HG02588 (cell line): ENCODE results near the gene ETS1.

ENCODE experiments used
- ATAC-seq: cut with Tn5 transposase; IDR thresholded peaks from one replicate; pipeline ENCODE4 v1.9.1; 2021; ENCODE audit warnings: mild to moderate bottlenecking, moderate library complexity; ENCODE audit not compliant: unreplicated experiment

Gene ETS1, protein sequence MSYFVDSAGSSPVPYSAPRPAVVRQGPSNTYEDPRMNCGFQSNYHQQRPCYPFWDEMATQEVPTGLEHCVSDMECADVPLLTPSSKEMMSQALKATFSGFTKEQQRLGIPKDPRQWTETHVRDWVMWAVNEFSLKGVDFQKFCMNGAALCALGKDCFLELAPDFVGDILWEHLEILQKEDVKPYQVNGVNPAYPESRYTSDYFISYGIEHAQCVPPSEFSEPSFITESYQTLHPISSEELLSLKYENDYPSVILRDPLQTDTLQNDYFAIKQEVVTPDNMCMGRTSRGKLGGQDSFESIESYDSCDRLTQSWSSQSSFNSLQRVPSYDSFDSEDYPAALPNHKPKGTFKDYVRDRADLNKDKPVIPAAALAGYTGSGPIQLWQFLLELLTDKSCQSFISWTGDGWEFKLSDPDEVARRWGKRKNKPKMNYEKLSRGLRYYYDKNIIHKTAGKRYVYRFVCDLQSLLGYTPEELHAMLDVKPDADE

DNA sequence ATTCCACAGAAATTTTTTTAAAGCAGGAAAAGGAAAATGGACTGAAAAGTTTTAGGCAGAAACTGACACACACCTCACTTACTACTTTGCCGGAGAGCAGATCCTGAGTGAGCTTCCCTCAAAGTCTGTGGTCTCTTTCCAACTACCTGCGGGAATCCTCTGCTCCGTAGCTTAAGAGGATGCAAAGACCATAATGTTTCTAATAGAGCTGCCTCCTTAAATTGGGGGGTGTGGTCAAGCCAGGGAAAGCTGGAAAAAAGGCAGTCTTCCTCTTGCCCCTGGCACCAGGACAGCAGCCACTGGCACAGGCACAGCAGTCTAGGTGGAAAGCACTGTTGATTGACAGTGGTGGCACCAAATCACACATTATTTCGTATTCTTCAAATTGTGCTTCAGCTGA is at the start of gene ETS1:
Gene ETS1, minus strand, starts transcription at position 144 of the 400 bp plus-strand sequence. CDS start 14,428 bp downstream, outside the sequence.
- ATAC-seq: no peak

DNA sequence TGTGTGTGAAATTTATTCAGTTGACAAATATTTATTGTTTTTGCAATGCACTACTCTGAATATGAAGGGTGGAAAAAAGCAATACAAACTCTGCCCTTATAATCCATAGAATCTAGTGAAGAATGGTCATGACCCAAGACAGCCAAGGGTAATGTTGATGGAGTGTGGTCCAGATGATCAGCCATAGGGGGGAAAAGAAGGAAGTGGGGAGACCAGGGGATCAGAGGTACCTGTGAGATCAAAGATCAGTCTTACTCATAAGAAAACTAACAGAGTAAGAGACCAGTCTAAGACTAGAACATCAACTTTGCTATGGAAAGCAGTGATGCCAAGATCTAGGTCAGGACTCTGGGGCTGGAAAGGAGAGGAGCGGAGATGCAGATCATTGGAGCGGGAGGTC is 47.0 kb upstream of the ETS1 start:
- no peak for ATAC-seq

DNA sequence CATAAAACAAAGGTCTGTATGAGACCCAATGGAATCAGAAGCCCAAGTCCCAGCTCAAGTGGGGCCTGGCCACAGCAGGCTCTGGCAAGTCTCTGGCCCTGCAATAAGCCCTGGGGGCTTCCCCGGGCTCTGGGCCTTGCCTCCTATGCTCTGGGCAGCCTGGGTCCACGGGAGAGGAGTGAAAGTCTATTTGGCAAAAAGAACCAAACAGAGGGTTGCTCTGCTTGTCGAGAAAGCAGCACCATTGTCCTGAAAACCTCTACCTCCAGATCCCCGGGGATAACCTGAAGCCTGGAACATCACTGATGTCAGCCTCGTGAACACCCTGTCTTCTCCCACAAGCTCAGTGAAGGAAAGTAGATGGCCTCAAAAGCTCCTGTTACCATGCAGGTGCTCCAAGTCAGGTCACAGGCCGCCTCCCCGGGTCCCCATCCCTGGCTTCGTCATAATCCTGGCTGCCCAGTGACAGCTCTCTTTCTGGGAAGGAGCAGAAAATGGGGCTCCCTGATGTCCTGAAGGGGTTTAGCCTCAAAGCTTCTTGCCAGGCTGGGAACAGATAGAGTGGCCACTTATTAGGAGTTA is 46.1 kb upstream of the ETS1 start:
- no peak for ATAC-seq

DNA sequence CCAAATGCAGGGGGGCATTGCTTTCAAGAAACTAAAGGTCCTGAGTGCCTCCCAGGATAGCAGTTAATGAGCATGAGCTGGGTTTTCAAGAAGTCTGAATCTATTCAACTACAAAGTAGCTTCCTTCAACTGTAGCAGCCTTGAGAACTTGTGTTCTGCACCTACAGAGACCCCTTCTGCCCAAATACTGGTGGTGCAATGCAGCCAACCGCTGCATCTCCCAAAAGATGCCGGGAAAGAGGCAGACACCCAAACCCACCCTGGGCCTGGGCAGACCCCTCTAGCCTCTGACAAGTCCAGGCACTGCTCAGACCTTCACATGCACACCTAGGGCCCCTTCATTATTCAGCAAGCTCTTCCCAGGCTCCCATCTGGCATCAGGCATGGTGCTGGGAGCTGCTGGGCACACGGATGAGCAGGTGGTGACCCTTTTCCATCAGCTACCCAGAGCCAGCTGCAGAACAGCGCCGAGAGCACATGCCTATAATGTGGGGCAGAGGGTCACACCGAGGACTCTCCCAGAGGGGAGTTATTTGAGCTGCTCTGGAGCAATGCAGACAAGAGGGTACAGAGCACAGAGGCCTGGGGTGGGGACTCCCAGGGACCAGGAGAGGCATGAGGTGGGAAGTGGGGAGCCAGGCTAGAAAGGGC is 44.9 kb upstream of the ETS1 start:
- ATAC-seq: peak; percentile 28

DNA sequence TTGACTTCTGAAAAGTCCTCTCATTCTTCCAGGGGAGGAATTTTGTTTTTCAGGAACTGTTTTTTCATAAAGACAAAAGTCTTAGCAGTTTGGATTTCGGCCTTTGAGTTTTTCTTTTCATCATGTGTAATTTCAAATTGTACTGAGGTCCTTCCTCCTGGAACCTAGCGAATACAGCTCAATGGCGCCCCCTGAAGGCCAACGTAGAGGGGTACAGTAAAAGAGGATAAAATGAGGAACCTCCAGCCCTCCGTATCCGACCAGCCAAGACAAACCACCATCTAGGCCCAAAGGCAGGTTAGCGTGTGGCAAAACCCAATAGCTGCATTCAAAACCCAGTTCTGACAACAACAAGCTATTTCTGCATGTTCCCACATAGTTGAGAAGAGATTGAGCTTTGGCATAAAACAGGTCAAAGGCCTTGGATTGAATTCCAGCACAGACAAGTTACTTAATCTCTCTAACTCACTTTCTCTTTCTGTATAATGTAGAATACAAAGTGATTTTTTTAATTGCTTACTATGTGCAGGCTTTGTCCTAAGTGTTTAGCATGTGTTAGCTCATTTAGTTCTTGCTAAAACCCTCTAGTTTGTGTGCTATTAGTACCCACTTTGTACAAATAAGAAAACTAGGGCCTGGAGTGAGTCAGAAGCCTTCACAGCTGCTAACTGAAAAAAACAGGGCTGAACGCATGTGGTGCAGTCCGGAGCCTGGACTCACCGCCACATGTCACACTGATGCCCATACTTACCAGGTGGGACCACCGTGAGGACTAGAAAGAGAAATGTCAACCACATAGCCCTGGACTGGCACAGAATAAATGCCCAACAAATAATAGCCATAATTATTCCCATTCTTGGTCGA is 43.2 kb upstream of the ETS1 start:
- peak; percentile 37 for ATAC-seq

DNA sequence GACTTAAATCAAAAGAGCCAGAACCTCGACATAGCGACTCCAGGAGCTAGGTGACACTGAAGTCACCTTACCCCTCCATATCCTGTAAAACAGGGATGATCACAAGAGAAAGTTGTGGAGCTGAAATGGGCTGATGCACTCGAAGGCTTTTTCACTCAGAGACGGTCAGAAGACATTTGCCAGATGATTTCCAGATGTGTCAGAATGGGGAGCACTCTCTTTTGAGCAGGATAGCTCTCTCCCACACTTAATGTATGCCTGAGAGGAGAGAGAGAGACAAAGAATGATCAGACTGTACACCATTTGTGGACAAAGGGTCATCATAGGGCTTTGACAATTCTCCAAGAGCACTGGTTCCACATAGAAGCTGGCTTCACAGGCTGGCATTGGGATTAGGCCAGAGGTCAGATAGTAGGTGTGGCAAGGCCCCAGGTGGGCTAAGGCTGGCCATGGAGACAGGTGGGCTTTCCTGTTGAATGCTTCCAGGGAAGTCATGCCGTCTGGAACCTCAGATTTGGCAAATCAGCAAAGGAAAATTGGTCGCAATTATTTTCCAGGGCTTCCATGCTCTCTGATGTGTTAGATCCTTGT is 42.3 kb upstream of the ETS1 start:
- no peak for ATAC-seq

DNA sequence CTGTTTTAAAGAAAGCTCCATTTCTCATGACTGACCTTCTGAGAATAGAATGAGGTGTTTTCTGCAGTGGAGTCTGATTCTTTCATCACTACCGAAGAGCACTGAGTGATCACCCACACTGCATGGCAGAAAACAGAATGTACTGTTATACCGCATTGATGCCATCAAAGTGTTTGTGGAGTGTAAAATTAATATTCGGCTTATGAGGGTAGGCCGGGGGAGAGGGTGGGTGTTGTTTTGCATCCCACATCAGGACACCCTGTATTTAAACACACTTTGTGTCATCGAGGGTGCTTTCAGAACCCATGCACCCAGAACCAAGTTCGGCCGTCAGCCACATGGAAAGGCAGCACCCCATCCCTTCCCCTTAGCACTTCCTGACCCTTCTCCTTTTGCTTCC is 41.3 kb upstream of the ETS1 start:
- peak; percentile 35 for ATAC-seq

DNA sequence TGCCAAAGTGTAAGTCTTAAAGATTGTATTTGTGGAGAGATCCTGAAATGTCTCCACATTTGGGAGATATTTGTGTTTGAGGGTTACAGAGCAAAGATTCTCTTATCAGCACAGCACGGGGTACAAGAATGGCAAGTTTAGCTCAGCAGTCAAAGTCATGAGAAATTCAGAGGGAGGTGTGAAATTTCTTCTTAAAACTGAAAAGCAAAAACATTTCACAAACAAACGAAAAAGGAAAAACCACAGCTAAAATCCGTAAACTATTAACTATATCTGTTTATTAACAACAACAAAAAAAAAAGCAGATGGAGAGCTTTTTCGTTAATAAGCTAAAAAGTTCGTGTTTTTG is 40.9 kb upstream of the ETS1 start:
- ATAC-seq: peak; percentile 23

DNA sequence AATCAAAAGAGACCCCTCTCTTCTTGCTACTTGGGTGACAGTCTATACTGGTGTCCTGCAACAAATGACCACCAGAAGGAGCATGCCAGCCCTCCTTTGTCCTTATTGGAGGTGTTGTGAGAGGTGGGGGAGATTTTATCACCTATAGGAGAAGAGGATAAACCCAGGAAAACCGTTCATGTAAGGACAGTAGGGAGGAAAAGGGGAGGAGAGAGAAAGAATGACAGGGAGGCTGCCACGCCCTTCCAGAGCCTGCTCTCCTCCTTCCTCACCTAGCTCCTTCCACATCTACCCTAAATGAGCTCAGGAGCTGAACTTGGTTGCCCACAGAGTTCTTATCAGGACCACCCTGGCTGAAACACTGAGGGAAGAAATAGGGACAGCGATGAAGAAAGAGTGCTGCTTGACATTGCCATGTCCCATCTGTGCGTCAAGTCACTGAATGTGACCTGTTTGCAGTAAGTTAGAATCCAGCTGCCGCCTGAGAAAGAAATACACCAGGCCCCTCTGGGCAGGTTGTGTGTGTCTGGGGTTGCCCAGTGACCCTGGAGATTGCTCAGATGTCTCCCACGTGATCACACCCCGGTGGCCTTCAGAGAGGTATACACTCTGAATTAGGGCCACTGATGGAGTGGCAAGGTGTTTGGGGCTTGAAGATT is 40.4 kb upstream of the ETS1 start:
- ATAC-seq: peak; percentile 48

DNA sequence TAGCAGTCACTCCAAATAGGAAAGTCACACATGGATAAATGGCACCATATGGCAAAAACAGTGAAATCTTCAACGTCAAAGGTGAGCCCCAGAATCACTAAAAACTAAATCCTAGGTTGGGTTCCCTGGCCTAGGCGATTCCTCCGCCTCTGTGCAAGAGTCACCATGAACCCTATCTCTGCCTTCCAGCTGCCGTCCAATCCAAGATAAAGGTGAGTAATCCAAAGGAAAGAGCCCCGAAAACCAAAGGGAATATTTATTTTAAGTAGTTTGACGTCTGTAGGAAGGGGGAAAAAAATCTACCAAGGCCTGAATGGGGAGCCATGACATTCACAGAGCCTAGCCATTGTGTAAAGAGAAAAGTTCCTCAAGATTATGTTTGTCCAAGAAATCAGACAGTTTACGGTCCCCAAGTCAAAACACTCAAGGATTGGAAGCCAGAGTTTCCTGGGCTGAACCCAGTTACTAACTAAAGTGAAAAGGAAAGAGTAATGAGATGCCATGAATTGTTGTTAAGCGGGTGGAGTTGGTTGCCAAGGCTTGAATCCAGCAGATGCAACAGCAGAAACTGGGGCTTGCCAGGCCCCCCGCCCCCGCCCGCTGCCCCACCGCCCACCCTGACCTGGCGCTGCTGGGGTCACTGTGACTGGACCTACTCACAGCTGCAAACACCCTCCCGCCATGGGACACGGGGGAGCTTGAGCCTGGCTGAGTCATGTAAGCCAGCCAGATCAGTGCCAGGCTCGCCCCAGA is 39.7 kb upstream of the ETS1 start:
- no peak for ATAC-seq

DNA sequence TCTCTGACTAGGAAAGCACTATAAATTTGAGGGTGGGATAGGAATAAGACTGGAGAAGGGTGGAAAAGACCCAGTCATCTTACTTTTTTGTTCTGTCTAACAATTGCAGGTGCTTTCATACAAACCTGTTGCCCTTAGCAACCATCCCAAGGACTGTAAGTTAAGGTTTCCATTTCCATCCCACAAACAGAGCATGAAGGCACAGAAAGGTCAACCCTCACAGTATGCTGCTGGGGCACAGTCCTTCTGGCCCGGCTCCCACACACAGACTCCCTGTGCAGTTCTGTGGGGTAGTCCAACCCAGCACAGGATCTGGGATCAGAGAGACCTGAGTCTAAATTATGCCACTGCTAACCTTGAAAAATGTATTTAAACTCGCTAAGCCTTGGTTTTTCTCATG is 38.4 kb upstream of the ETS1 start:
- no peak for ATAC-seq

DNA sequence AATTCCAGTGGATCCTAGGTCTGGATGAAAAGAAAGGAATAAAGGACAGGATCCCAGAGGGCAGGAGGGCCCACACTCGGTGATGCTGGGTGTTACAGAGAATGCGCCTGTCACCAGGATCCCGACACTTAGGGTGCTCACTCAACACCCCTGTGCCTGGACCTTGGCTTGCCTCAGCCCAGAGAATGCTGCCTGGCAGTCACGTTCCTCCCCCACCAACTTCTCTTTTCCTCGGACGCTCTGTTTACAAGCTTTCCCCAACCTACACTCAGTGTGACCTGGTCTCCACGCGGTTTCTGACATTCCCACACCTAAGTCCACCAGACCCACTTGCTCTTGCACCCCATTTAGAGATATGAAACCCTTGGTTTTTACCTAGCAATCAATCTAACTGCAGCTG is 38.0 kb upstream of the ETS1 start:
- no peak for ATAC-seq

DNA sequence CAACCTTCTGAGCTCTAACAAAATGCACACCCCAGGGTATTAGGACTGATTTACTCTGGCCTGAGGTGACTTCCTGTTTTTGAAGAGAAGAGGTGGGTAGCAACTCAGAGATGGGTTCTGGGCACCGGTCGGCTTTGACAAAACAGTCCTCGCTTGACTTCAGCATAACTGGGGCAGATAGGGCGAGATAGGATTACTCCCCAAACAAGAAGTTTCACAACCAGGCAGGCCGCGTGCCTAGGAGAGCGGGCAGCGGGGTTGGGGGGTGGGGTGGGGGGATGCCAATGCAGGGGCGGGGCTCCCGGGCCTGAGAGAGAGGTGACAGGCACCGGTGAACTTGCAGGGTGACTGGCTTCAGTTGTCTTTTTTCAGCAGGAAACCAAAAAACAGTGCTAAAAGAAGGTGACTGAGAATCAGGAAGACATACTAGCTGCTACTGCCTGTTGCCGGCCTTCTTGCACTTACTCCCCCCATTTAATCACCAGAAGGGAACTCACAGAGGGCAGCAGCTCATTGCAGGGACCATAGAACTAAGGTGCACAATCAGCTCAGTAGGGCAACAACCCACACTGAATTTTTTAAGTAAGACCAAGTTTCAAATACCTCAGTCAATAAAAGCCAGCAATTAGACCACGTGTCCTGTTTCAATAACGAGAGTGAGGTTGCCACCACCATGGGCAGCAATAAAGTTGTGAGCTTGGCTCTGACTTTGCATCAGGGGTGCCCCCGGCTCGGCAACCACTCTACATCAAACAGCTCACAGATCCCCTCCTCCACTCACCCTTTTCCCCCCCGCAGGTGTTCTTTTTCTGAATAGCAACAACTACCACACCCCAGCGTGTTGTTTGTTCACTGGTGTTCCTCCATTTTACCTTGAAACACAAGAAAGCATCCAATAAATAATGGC is 37.2 kb upstream of the ETS1 start:
- ATAC-seq: peak; percentile 33

DNA sequence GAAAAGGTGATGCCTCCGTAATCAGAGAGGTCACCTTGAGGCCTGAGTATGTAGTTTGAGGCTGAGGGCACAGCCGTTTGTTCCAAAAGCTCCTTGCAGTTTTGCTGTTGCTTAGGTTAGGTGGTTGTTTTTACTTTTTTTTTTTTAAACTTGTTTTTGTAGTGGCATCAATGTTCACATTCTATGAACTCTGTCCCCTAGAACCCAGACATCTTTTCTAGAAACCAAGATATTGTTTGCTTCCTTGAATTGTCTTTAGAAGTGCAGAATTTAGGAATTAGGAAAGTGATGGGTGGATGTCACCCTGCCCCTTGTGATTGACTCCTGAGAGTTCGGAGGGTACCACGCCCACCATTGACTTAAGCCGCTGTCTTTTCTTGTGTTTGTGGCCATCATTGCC is 35.7 kb upstream of the ETS1 start:
- no peak for ATAC-seq

DNA sequence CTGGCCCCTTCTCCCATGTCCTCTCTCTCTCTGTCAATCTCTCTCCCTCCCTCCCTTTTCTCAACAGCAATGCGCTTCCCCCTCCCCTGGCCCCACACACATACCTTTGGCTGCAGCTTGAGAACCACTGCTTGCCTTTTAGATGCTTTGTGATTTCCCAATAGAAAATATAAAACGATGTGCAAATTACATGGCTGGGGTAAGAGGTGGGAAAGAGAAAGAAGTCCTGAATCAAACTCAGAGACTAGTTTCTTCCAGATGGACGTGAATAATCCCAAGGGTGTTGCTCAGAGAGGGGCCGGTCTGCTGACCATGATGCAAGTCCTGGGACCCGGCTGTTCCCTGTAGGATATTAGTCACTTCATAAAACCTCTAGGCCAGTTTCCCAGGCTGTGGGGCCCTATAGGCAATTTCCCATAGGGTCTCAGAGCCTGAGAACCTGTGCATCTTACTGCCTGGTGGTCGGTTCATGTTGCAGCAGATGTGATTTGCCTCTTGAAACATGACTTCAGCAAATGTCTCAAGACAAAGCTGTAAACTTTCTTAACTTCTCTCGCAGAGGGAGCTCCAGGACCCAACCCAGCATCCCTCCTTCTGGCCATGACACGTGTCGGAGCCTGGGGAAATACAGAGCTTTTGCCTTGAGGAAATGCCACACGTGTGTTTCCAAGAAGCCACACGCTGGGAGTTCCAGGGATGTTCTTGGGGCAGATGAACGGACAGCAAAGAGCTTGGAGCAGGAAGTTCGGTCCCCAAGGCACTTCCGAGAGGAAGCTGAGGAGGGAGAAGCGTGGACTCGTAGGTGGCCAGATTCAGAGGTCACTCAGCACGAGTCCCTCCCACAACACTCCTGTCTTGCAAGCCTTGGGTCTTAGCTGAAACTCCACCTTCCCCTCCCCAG is 34.5 kb upstream of the ETS1 start:
- ATAC-seq: no peak

DNA sequence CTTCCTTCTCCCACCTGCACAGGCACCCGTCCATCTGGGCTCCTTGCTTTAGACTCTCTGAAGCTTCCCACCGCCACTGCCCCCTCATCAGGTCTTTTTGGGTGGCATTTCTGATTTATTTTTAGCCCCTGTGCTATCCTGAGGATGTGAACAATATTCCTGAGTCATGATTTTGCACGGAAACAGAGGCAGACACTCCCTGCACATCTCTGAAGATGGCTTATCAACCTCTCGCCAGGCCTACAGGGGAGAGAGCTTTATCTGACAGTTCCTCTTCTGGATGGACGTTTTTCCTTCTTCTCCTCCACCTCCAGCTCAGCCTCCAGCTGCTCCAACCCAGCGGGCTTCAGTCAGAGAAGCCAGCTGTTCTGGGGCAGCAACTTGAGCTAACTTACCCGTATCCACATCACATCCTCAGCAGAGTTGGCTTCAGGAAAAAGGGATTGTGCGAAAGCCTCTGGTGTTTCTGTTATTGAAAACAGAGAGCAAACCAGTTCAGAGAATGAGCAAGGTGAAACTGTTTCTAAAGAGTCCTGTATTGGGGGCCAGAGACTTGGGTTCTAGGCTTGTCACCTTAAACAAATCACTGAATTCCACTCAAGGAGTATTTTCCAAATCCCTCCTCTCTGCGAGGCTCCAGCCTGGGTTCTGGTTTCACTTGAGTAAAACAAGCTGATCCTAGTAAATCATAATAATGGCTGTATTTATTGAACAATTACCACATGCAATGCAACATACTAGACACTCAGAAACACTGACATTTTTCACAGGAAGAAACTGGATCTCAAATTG is 33.1 kb upstream of the ETS1 start:
- ATAC-seq: no peak
